ENCODE data around the gene CDK14. TPM values are rescaled to one million over a fixed set of nuclear protein-coding genes. Genes with fewer than 3 reads are reported as not detected.

CDK14 gene
- total RNA-seq, 3 donors from 2014 or later, result 0.71 to 1.1 (median 0.95) TPM

GRCh38 chr7:90832726-90833125, 236.6 kb downstream of the CDK14 start:
- H3K4me1 Mint-ChIP-seq (ENCODE audit: low read depth), result no peaks in the 10 kb centered on the region
- H3K27me3 Mint-ChIP-seq (ENCODE audit: low read depth), result no peaks in the 10 kb centered on the region
- peaks cover 21% of the 10 kb centered on the region for H3K9me3 Mint-ChIP-seq
- H3K36me3 Mint-ChIP-seq (ENCODE audit: insufficient read depth), result no peaks in the 10 kb centered on the region
- ATAC-seq (no peak), DNase-seq (no peak)
- H3K4me3 Mint-ChIP-seq, result no peak overlapping the region

- DNase-seq (no peak), ATAC-seq (no peak)
- Mint-ChIP-seq H3K27me3 (ENCODE audit: low read depth) (no peaks in the 10 kb centered on the region), H3K9me3 (peaks cover 23% of the 10 kb centered on the region), H3K36me3 (ENCODE audit: insufficient read depth) (no peaks in the 10 kb centered on the region), H3K4me3 (no peak overlapping the region), H3K4me1 (ENCODE audit: low read depth) (no peaks in the 10 kb centered on the region)
Measured at GRCh38 chr7:90833443-90833842, 237.3 kb downstream of the CDK14 start.

DNA sequence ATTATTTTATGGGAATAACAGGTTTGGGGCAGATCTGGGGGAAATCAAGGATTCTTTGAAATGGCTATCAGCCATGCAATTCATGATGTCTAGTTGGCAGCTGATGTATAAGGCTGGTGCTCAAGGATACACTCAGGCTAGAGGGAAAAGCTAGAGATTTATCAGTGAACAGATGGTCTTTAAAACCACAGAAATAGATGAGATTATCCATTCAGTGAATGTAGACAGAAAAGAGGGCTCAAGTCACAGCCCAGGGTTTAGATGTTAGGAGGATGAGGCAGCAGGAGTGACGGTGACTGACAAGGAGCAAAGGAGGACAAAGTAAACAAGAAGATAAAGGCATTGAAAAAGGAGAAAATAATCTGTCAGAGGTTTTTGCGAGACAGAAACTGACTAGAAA, 238.7 kb downstream of the CDK14 start:
- DNase-seq (no peak), ATAC-seq (no peak)
- H3K36me3 Mint-ChIP-seq (ENCODE audit: insufficient read depth), result no peaks in the 10 kb centered on the region
- no peaks in the 10 kb centered on the region for H3K27me3 Mint-ChIP-seq (ENCODE audit: low read depth)
- no peaks in the 10 kb centered on the region for H3K4me1 Mint-ChIP-seq (ENCODE audit: low read depth)
- no peak overlapping the region for H3K4me3 Mint-ChIP-seq
- H3K9me3 Mint-ChIP-seq, result peaks cover 23% of the 10 kb centered on the region

DNA sequence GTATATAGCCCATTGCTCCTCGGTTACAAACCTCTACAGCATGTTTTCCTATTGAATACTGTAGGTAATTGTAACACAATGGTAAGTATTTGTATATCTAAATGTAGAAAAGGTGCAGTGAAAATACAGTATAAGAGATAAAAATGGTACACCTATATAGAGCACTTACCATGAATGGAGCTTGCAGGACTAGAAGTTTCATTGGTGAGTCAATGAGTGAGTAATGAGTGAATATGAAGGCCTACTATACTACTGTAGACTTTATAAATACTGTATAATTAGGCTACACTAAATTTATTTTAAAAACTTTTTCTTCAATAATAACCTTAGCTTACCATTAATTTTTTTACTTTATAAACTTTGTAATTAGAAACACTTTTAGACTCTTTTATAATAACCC, 239.7 kb downstream of the CDK14 start:
- Mint-ChIP-seq H3K36me3 (ENCODE audit: insufficient read depth) (no peaks in the 10 kb centered on the region), H3K9me3 (peaks cover 22% of the 10 kb centered on the region), H3K4me3 (no peak overlapping the region), H3K4me1 (ENCODE audit: low read depth) (no peaks in the 10 kb centered on the region), H3K27me3 (ENCODE audit: low read depth) (no peaks in the 10 kb centered on the region)
- DNase-seq (no peak), ATAC-seq (no peak)

- no peak overlapping the region for H3K4me3 Mint-ChIP-seq
- H3K36me3 Mint-ChIP-seq (ENCODE audit: insufficient read depth), result no peaks in the 10 kb centered on the region
- ATAC-seq (no peak), DNase-seq (no peak)
- peaks cover 22% of the 10 kb centered on the region for H3K9me3 Mint-ChIP-seq
- no peaks in the 10 kb centered on the region for H3K27me3 Mint-ChIP-seq (ENCODE audit: low read depth)
- no peaks in the 10 kb centered on the region for H3K4me1 Mint-ChIP-seq (ENCODE audit: low read depth)
Measured at GRCh38 chr7:90836937-90837336, 240.8 kb downstream of the CDK14 start.

- H3K4me3 Mint-ChIP-seq, result no peak overlapping the region
- no peaks in the 10 kb centered on the region for H3K4me1 Mint-ChIP-seq (ENCODE audit: low read depth)
- no peaks in the 10 kb centered on the region for H3K36me3 Mint-ChIP-seq (ENCODE audit: insufficient read depth)
- ATAC-seq, result no peak
- peaks cover 22% of the 10 kb centered on the region for H3K9me3 Mint-ChIP-seq
- H3K27me3 Mint-ChIP-seq (ENCODE audit: low read depth), result no peaks in the 10 kb centered on the region
- no peak for DNase-seq
Measured at GRCh38 chr7:90838799-90839198, 242.7 kb downstream of the CDK14 start.

- H3K4me3 Mint-ChIP-seq, result no peak overlapping the region
- H3K9me3 Mint-ChIP-seq, result peaks cover 22% of the 10 kb centered on the region
- no peaks in the 10 kb centered on the region for H3K36me3 Mint-ChIP-seq (ENCODE audit: insufficient read depth)
- no peak for ATAC-seq
- no peaks in the 10 kb centered on the region for H3K4me1 Mint-ChIP-seq (ENCODE audit: low read depth)
- no peak for DNase-seq
- no peaks in the 10 kb centered on the region for H3K27me3 Mint-ChIP-seq (ENCODE audit: low read depth)
Measured at GRCh38 chr7:90839316-90839715, 243.2 kb downstream of the CDK14 start.

GRCh38 chr7:90839727-90840291, 243.7 kb downstream of the CDK14 start:
- no peak overlapping the region for H3K4me3 Mint-ChIP-seq
- peaks cover 18% of the 10 kb centered on the region for H3K9me3 Mint-ChIP-seq
- H3K27me3 Mint-ChIP-seq (ENCODE audit: low read depth), result no peaks in the 10 kb centered on the region
- ATAC-seq, result no peak
- H3K4me1 Mint-ChIP-seq (ENCODE audit: low read depth), result no peaks in the 10 kb centered on the region
- no peak for DNase-seq
- no peaks in the 10 kb centered on the region for H3K36me3 Mint-ChIP-seq (ENCODE audit: insufficient read depth)

DNA sequence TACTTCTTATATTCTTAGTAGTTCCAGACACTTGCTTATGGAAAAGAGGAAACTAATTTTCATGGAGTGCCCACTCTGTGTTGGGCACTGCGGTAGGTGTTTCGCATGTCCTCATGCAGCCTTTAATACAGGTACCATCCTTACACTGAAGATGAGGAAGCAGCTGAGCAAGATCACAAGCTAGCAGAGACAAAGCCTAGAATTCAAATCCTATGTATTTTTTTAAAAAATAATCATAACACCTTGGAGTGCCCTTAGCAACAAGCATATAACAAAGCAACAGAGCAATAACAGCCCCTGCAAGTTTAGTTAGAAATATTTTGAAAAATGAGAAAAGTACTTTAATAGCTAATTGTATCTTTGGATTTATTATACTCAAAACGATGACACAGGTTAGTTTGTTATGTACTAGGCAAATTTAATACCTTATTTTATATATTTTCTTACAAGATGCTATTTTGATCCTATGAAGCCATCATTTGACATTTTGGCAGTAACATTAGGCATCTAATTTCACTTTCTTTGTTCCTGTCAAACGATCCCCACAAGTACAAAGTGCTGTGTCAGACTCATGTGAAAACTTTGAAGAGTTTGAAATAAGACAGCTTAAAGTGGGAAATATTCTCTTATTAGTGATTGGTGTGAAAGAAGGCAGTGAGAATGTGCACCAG, 245.8 kb downstream of the CDK14 start:
- Mint-ChIP-seq H3K4me1 (ENCODE audit: low read depth) (no peaks in the 10 kb centered on the region), H3K27me3 (ENCODE audit: low read depth) (no peaks in the 10 kb centered on the region), H3K9me3 (peaks cover 15% of the 10 kb centered on the region), H3K36me3 (ENCODE audit: insufficient read depth) (no peaks in the 10 kb centered on the region), H3K4me3 (no peak overlapping the region)
- ATAC-seq (no peak), DNase-seq (no peak)

GRCh38 chr7:90842430-90842788, 246.3 kb downstream of the CDK14 start:
- Mint-ChIP-seq H3K4me1 (ENCODE audit: low read depth) (no peaks in the 10 kb centered on the region), H3K36me3 (ENCODE audit: insufficient read depth) (no peaks in the 10 kb centered on the region), H3K4me3 (no peak overlapping the region), H3K9me3 (peaks cover 15% of the 10 kb centered on the region), H3K27me3 (ENCODE audit: low read depth) (no peaks in the 10 kb centered on the region)
- no peak for ATAC-seq
- DNase-seq, result no peak

DNA sequence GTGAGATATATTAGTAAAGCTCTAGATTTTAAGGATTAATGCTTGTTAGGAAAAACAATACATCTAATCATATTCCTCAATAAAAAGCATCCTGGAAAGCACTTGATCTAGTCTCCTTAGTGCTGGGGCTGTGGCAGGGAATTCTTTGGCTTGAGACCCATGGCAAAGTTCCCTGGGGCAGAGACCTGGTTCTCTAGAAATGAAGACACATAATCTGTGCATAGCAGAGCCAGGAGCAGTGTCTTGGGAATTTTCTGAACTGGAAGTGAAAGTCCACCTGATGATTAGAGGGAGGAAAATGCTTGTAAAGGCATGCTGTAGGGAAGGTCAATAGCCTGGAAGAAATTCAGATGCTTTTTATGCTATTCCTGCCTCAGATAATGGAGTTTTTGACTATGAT, 247.4 kb downstream of the CDK14 start:
- no peaks in the 10 kb centered on the region for H3K4me1 Mint-ChIP-seq (ENCODE audit: low read depth)
- H3K9me3 Mint-ChIP-seq, result peaks cover 11% of the 10 kb centered on the region
- DNase-seq (no peak), ATAC-seq (no peak)
- no peak overlapping the region for H3K4me3 Mint-ChIP-seq
- no peaks in the 10 kb centered on the region for H3K36me3 Mint-ChIP-seq (ENCODE audit: insufficient read depth)
- H3K27me3 Mint-ChIP-seq (ENCODE audit: low read depth), result no peaks in the 10 kb centered on the region

DNA sequence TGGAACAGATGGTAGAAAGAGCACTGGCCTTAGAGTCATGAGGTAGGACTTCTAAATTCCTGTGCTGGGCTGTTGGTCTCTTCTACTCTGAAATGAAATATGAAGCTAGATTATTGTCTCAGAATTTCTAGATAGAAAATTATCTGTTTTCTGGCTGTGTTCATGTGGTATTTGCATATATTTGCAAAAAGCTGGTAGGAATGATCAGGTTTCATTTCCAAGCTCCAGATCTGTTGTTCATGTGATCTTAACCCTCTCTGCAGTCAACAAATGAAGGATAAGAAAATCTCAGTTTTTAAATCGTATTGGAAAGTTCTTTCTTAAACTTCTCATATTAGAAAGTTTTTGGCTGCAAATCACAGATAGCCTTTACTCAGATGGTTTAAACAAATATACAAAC, 248.3 kb downstream of the CDK14 start:
- ATAC-seq (no peak), DNase-seq (no peak)
- Mint-ChIP-seq H3K36me3 (ENCODE audit: insufficient read depth) (no peaks in the 10 kb centered on the region), H3K4me3 (no peak overlapping the region), H3K9me3 (peaks cover 2% of the 10 kb centered on the region), H3K27me3 (ENCODE audit: low read depth) (no peaks in the 10 kb centered on the region), H3K4me1 (ENCODE audit: low read depth) (no peaks in the 10 kb centered on the region)

- ATAC-seq (no peak), DNase-seq (no peak)
- Mint-ChIP-seq H3K9me3 (no peaks in the 10 kb centered on the region), H3K36me3 (ENCODE audit: insufficient read depth) (no peaks in the 10 kb centered on the region), H3K4me3 (no peak overlapping the region), H3K4me1 (ENCODE audit: low read depth) (no peaks in the 10 kb centered on the region), H3K27me3 (ENCODE audit: low read depth) (no peaks in the 10 kb centered on the region)
Measured at GRCh38 chr7:90846192-90846591, 250.1 kb downstream of the CDK14 start.

GRCh38 chr7:90850066-90850465, 253.9 kb downstream of the CDK14 start:
- no peaks in the 10 kb centered on the region for H3K4me1 Mint-ChIP-seq (ENCODE audit: low read depth)
- H3K4me3 Mint-ChIP-seq, result no peak overlapping the region
- no peaks in the 10 kb centered on the region for H3K36me3 Mint-ChIP-seq (ENCODE audit: insufficient read depth)
- no peaks in the 10 kb centered on the region for H3K27me3 Mint-ChIP-seq (ENCODE audit: low read depth)
- DNase-seq (no peak), ATAC-seq (no peak)
- H3K9me3 Mint-ChIP-seq, result no peaks in the 10 kb centered on the region

GRCh38 chr7:90850471-90850870, 254.3 kb downstream of the CDK14 start:
- H3K4me3 Mint-ChIP-seq, result no peak overlapping the region
- ATAC-seq (no peak), DNase-seq (no peak)
- no peaks in the 10 kb centered on the region for H3K36me3 Mint-ChIP-seq (ENCODE audit: insufficient read depth)
- H3K4me1 Mint-ChIP-seq (ENCODE audit: low read depth), result no peaks in the 10 kb centered on the region
- no peaks in the 10 kb centered on the region for H3K27me3 Mint-ChIP-seq (ENCODE audit: low read depth)
- H3K9me3 Mint-ChIP-seq, result no peaks in the 10 kb centered on the region

All from activated T-cell treated with anti-CD3 and anti-CD28 coated beads, Interleukin-2, amount 50 U/mL, for 4 hours (primary cell).